Stimulated activated CD4-positive, alpha-beta T cell treated with anti-CD3 and anti-CD28 coated beads, Interleukin-4, amount 100 ng/mL, for 48 hours (primary cell): ENCODE measurements around the gene FBXL2.
"Not testable (repeated sequence)": the region's sequence is repeated elsewhere in the genome, so short reads cannot be mapped to it uniquely, and the experiment has no call there.

Source experiments
- DNase-seq, 2 donors: peaks; one replicate each; pipeline ENCODE4 v3.0.0-alpha.2; 2020; ENCODE audit warnings: low read depth in 2 of 2

FBXL2 gene

DNA sequence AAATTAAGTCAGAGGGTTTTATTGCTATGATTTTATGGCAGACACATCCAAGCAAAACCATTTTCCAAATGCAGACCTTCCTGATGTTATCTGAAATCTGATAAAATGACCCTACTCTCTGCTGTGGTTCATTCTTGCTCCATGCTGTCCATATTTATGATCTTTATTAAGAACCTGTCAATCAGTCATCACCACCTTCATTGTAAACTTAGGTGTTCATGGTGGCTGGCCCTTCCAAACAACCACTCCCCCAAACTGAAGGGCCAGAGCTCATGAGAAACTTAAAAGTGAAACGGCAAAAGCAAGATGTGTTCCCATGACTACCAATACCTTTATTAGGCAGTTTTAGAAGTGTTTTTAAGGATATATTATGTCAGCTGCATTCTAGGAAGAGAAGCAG, 109.4 kb downstream of the FBXL2 start:
- no peak for DNase-seq

DNA sequence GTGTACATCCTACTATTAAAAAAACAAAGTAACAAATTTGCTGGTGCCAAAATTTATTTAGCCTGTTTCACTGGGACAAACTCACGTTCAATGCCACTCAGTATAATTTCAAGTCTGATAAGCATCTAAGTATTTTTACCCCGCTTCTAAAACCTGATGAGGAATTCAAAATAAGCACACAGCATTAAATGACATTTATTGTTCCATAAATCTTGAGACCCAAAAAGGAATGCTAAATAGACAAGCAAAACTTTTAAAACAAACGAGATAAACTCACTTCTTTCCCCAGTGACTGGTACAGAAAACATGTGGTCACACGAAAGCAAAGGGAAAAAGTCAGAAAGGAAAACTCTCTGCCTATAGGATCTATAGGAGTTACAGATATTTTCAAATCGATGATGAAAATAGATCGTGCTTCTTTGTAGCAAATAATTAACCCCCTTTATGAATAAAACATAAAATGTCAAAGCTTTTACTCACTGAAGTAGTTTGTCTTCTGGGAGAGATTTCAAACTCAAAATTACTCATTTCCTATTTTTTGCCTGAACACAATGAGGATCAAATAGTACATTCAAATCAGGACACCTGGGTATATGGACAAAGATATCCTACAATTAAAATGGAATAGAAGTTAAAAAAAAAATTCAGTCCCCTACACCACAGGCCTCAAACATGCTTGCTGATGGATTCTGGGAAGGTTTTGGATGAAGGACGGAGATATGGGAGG, 111.3 kb downstream of the FBXL2 start:
- DNase-seq = no peak

DNA sequence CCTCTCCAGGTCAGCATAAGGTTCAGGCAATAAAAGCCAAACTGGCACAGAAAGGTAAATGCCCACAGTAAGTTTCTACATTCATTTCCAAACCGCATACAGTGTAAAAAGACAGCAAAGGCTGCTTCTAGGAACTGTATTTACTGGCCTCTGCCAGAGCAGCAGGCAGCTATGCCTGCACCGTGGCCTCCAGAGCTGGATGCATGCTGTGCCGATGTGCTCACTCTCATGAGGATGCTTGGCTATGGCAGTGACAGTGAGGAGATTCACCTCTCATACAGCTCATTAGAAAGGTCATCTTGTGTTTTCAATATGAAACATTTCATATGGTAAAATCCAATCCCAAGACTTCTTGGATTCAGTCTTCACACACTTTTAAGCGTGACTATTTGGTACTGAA, 112.7 kb downstream of the FBXL2 start:
- no peak for DNase-seq

DNA sequence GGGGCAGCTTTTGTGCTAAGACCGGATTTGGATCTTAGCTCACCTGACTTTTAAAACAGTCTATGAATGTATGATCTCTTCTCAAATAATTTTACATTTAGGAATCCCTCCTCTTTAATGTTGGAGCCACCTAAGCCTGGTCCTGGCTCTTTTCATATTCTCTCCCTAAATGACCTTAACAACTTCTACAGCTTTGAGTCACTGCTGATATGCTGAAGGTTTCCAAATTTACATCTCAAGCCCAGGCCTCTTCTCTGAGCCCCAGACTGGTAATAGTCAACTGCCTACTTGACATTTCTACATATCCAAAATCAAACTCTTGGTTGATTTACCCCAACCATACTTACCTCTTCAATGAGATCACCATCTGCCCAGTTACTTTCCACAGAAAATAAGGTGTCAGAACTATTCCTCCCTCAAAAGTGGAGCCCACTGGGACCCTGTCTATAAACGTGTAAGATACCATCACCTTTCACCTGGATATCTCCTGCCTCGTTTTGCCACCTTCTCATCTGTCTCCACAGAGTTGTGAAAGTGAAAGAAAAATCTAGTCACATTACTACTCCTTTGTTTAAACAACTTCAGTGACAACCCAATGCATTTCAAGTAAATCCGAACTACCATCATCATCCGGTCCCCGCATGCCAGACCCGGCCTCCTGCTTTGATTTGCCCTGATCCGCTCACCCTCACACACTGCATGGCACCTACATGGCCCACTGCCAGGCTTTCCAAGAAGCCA, 114.2 kb downstream of the FBXL2 start:
- no peak for DNase-seq

DNA sequence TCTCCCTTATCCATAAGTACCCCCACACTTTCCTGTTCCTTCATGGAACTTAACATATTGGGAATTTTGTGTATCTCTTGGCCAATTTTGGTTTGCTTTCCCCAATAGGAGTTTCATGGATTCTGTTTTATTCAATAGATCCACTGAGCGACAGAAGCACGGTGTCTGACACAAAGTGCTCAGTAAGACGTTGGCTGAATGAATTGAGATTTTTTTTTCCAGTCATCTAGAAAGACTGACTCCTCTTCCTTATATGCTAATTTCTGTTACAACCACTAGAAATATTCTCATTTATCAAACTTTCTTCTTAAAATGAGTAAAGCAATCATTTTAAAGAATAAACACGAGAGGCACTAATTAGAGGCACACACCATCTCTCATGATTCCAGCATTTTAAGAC, 114.9 kb downstream of the FBXL2 start:
- no peak for DNase-seq

DNA sequence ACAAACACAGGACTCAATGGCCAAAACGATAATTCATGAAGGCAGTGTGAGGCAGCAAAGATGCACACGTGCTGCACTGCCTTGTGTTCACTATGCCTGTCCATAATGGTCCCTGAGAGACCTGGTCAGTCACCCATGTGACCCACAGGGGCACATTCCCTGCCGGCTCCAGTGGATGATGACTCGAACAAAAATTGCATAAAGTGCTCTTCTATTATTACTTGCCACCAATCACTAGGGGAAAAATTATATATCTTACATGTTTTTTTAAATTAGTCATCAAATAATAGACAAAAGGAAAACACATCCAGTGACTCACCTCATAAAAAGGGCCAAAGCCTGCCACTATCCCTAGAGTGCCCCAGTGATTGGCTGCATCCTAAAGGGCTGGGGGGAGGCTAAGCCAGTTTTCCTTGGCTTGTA, 115.5 kb downstream of the FBXL2 start:
- no peak for DNase-seq

DNA sequence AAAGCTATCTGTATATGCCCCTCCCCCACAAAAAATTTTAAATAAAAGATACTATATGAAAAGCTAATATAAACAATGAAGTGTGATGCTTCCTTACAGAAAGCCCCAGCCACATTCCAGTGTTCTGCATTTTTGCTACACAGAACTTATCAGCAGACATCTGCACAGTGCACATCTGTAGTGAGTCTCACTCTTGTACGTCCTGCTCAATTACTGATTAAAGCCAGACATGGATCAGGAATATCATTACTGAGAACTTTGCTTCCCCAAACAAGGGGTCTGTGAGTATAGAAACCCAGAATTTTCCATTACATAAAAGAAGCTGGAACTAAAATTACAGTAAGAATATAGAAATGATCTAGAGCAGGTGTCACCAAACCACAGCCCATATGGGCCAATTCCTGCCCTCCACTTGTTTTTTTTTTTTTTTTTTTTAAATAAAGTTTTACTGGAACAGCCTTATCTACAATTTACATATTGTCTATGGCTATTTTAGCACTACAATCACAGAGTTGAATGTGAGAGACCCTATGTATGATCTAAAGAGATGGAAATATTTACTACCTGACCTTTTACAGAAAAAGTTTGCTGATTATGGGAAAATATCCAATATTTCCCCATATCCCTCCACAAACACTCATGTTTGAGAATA, 117.3 kb downstream of the FBXL2 start:
- no peak for DNase-seq

DNA sequence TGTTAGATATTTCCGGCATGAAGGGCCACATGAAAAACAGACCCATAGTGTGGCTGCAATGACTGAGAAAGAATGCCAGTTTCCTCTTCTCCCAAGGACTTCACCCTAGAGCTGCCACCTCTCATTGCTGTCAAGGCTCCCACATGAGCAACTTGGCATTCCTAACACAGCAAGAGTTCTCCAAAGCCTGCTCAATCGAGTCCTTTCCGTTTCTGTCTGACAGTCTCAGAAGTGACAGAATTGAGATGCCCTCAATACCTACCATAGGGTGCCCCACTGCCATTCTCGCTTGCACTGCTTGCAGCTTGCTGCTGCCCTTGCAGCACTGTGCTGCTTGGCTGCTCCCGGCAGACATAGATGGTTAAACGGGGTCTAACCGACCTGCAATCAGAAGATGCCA, 118.7 kb downstream of the FBXL2 start:
- no peak for DNase-seq

DNA sequence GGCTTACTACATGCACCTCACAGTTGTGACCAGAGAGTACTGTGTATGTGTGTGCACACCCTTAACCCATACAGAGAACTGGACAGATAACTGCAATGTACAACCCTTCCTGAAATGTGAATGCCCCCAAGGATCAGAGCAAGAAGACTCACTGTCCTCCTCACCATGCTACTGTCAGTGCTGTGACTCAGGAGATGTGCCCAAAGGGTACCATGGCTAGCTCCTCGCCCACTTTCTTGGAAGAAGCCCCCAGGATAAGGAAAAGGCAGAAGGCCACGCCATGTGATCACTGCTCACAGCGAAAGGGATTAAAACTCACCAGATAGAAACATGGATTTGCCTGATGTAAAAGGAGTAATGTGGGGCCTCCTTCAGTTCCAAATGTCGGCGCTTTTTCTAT, 121.2 kb downstream of the FBXL2 start:
- no peak for DNase-seq

DNA sequence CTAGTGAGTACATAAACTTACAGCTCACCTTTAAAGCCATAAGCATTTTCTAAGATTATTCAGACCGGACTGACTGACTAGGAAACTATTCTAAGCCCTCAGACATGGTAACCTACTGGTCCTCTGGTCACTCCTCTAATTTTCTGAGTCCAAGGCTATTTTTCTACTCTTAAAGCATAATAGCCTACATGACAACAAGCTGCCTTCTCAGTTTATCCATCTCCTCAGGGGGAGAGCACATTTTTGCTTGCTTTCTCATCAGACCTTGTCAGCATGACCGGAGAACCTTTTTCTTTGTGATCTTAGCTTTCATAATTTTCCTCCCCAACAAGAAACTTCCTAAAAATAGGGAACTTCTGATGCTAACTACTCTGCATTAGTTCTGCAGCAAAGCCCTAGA, 124.5 kb downstream of the FBXL2 start:
- DNase-seq = no peak

DNA sequence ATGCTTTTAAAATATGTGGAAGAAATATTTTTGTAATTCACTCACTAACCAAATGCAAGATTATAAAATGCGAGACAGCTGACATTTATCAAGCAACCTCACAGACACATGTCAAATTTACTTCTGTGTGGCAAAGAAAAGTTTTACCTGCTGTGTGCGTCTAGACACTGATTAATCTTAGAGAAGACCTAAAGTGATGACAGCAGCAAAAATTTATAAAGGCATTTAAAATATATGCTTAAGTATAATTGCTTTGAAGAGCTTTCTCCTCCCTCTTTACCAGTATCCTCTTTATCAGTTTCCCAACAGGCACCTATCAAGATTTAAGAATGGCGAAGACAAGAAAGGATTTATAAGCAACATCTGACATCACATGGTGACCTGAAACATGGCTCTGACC, 125.7 kb downstream of the FBXL2 start:
- DNase-seq = no peak

DNA sequence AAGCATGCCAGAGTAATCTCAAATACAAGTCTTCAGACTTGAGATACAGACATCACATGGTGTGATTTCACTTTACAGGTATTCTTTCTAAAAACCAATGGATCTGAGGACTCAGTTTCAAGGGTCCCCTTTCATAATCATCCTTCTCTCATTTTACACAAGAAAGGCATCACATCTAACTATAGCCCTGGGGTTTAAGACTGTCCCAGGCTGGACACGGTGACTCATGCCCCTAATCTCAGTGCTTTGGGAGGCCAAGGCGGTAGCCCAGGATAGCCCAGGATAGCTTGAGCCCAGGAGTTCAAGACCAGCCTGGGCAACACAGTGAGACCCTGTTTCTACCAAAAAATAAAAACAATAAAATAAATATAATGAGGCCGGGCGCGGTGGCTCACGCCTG, 126.5 kb downstream of the FBXL2 start:
- DNase-seq = no peak

DNA sequence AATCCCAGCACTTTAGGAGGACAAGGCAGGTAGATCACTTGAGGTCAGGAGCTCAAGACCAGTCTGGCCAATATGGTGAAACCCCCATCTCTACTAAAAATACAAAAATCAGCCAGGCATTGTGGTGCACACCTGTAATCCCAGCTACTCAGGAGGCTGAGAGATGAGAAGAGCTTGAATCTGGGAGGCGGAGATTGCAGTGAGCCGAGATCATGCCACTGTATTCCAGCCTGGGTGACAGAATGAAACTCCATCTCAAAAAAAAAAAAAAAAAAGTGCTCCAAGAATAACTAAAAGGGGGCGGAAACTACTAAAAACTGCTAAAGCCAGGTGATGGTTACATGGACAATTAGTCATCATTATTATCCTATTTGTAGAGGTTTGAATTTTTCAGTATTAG, 133.6 kb downstream of the FBXL2 start:
- not testable (repeated sequence) for DNase-seq

DNA sequence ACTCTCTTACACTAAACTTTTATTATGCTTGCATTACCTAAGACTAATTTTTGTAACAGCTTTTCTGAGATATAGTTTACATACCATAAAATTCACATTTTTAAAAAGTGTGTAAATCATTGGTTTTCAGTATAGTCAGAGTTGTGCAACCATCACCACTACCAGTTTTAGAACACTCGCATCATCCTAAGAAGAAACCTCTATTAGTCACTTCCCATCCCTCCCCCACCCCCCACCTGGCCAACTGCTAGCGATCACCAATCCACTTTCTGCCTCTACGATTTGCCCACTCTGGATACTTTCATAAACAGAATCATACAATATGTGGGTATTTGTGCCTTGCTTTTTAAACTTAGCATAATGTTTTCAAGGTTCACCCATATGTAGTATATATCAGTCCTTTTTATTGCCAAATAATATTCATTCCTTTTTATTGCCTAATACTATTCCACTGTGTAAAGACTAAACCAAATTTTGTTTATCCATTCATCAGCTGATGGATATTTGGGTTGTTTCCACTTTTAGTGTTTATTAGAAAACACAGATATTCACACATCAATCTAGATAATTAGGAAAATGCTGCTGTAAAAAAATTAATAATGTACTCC, 139.9 kb downstream of the FBXL2 start:
- peak in 1 of 2 donors; percentile 36 for DNase-seq

DNA sequence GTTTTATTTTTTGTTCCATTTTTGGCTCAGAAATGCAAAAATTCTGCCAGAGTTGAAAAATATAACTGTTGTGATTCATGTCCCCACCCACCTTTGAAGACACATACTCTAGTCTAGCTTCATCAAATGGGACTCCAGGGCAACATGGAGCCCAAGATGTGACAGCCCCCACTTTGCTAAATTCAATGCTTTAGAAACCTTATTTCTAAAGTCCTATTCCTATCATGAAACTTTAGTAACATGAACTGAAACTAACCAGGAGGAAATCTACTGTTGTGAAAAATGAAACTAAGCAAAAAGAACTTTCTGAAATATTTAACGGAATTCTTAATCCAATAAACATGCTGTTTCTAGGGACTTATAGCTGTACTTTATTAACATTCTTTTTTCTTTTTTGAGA, 142.7 kb downstream of the FBXL2 start:
- no peak for DNase-seq

DNA sequence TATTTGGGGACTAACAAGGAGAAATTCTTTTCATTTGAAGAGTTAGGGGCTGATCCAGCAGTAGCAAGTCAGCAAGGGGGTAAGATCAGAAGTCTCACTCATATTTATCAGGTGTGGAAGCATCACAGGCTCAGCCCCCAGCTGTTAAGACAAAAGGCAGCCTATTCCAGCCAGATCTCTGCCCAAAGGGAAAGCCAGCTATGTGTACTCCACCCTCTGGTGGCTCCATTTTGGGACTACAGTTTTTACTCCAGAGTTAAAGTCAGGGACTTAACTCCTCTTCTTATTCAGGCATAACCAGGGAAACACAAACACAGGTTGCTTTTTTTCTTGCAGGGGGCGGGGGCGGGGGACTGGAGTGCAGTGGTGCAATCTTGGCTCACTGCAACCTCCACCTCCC, 143.7 kb downstream of the FBXL2 start:
- DNase-seq = no peak

DNA sequence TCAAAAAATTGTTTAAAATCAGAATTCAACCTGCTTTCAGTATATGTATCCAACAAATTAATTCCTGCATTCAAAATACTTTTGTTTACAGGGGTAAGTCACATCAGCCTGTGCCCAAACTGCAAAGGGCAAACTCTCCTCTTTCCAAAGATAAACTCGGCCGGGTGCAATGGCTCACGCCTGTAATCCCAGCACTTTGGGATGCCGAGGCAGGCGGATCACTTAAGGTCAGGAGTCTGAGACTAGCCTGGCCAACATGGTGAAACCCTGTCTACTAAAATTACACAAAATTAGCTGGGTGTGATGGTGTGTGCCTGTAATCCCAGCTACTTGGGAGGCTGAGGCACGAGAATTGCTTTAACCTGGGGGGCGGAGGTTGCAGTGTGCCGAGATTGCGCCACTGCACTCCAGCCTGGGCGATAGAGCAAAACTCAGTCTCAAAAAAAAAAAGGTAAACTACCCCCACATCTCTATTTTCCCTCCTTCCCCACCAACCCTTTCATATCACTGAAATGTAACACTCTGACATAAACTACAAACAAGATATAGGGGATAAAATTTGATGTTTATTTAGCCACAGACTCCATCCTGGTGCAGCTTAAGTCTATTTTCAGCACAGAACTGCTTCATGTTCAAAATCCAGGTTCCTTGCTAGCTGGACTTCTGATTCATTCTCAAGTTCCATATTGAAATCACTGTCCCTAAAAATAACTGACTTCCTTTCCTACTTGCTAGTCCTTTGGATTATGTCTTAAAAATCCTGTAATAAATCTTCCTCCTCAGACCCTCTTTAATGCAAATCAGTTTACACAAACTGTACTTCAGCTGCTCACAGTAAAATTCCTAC, 147.6 kb downstream of the FBXL2 start:
- DNase-seq = no peak

DNA sequence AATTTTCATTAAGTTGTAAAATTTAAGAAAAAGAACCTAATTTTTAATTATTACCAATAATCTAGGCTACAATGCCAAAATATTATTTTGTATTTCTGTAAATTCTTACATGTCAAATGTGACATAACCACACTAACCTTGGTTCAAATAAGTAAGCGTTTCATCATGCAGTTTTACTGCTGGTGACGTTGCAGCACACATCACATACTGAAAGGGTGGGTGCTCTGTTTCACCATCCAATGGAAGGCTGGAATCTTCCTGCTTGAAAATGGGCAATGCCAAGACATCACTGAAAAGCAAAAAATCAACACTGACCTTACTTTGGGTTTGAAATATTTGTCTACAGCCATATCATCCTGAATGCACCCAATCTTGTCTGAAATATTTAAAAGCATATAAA, 148.2 kb downstream of the FBXL2 start:
- no peak for DNase-seq

DNA sequence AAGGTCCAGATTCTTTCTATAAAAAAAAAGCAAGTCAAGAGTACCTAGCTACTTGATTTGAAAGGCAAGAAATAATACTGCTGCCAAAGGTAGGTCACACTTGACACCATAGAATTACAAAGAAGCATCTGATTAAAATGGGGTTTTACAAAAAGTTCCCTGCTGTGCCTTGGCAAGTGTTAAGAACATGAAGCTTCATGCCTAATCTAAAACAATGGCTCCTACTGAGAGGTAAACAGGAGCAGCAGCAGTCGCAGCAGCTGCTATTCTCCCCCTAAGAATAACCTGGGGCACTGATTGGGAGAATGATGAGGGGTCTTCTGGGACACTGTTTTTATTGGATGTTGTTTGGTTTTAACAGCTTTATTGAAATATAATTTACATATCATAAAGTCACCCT, 148.8 kb downstream of the FBXL2 start:
- DNase-seq = no peak

DNA sequence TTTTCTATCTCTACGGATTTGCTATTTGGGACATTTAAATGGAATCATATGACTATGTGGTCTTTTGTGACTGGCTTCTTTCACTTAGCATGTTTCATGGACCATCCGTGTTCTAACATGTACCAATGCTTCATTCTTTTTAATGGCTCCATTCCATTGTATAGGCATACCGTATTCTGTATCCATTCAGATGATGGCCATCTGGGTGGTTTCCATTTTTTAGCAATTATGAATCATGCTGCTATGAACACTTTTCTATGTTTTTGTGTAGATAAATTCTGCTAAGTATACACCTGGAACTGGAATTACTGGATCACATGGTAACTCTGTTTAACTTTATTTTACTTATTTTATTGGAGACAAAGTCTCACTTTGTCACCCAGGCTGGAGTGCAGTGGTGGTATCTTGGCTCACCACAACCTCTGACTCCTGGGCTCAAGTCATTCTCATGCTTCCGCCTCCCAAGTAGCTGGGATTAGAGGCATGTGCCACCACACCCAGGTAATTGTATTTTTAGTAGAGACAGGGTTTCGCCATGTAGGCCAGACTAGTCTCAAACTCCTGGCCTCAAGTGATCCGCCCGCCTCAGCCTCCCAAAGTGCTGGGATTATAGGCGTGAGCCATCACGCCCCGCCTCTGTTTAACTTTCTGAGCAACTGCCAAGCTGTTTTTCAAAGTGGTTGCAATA, 149.5 kb downstream of the FBXL2 start:
- DNase-seq = no peak

DNA sequence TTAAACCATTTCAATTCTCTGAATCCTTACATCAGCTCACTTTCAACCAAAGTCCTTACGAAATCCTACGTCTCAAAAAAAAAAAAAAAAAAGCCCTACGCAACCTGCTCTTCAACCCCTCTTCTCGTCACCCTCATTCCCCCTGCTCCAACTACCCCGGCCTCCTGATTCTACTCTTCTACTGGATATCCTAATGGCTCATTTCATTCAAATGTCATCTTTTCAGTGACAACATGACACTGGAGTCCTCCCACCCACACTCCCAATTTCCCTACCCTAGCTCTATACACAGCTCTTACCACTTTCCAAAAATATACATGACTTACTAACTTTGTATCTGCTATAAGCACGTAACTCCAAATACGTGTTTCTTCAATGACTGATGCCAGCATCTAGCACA, 151.5 kb downstream of the FBXL2 start:
- no peak for DNase-seq
